ENCODE results near the gene GRAP.
A peak's percentile ranks its signal among the peaks of the same experiment; 100 is the strongest.

GRAP gene

DNA sequence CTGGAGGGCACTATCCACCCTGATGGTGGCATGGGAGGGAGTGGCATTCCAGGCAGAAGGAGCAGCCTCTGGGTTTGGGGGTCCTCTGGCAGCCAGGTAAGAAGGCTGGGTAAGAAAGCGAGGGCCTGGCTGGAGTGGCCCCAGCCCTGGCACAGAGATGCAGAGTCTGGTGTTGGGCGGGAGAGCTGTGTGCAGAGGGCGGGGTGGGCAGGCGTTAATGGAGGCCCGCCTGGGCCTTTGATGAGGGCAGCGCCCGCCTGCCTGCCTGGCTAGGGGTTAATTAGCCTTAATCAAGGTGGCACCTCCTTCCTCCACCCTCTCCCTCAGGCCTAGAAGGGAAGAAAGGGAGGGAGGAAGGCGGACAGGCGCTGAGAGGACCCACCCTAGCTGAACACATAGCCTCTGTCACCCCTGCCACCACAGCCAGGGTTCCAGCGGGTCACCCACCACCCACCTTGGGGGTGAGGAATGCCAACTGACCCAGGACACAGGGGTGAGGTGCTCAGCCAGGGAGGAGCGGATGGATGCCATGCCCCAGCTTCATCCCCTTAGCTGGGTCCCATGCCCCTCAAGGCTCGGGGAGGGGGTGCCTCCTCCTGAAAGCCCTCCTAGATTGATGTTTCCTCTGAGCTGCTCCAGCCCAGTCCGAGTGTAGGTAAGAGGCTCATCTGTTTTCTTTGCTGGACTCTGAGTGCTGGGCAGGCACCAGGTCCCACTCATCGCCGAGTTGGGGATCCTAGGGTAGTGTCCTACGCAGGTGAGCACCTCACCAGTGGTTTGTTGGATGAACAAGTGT is 28.8 kb downstream of the GRAP start:
- no peak for DNase-seq

GRCh38 chr17:19017401-19017800 is 29.4 kb downstream of the GRAP start:
- no peak for DNase-seq

DNA sequence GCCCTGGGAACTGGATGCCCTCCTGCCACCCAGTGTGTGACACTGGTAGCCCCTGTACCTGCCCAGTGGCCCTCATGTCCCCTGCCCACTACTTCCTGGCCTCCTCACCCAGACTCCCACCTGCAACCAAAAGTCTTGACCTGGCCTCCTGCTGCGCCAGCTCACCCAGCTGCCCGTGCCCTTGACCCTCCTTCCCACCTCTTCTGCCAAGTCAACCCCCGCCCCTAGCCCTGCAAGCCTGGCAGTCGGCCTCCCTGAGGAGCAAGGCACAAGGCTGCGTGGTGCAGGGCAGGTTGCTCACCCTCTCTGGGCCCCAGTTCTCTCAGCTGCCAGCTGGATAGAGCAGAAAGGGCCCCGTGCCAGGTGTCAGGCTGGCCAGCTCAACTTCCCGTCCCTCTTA is 29.9 kb downstream of the GRAP start:
- DNase-seq = no peak

DNA sequence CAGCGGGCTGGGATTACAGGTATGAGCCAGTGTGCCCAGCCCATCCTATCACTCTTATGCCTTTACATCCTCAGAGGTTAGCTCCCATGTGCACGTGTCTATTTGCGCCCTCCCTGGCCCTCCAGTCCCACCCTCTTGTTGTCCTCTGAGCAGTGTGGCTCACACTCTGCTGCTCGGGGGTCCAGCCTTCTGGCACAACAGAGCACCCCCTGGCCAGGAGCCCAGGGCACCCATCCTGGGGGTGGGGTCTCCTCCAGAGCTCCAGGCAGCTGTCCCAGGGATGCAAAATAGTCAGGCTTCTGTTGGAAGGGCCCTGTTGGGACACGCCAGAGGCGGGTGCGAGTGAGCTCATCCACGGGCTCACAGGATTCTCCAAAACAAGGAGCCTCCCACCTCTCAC is 30.5 kb downstream of the GRAP start:
- no peak for DNase-seq

GRCh38 chr17:19015428-19015827 is 31.3 kb downstream of the GRAP start:
- DNase-seq = no peak

DNA sequence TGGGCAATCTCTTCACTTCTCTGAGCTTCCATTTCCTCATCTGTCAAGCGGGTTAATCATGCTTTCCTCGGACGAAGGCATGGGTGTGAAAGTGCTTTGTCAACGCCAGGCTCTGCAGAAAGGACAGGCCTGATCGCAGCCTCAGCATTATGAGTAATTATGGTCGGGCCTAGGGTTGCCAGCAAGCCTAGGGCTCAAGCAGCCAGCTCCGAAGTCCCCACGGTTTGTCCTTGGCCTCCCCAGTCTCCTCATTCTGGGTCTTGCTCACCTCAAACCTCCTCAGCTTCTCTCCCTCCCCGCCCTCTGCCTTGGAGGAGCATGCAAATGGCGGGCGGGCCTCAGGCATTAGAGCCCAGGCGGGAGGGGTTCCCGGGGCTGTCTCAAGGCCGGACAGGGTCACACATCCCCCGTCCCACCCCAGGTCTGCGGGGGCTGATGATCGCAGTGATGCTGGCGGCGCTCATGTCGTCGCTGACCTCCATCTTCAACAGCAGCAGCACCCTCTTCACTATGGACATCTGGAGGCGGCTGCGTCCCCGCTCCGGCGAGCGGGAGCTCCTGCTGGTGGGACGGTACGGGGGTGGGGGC is 32.0 kb downstream of the GRAP start:
- DNase-seq = no peak

- no peak for DNase-seq
Measured at GRCh38 chr17:19013806-19014627, 32.7 kb downstream of the GRAP start.

- DNase-seq = no peak
Measured at GRCh38 chr17:19013226-19013625, 33.5 kb downstream of the GRAP start.

GRCh38 chr17:19012171-19013080 is 34.3 kb downstream of the GRAP start:
- no peak for DNase-seq

GRCh38 chr17:19011581-19011980 is 35.2 kb downstream of the GRAP start:
- no peak for DNase-seq

- DNase-seq = no peak
Measured at GRCh38 chr17:19010729-19011505, 35.8 kb downstream of the GRAP start.

- no peak for DNase-seq
Measured at GRCh38 chr17:19009970-19010369, 36.8 kb downstream of the GRAP start.

DNA sequence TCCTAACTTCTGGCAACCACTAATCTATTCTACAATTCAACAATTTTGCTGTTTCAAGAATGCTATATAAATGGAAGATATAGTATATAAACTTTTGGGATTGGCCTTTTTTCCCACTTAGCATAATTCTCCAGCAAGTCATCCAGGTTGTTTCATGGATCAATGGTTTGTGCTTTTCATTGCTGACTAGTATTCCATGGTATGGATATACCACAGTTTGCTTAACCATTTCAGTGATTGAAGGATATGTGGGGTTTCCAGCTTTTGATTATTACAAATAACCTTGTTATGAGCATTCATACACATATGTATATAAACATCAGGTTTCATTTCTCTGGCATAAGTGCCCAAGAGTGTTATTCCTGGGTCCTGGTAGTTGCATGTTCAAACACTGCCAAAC is 40.1 kb downstream of the GRAP start:
- no peak for DNase-seq

GRCh38 chr17:19005789-19006430 is 40.8 kb downstream of the GRAP start:
- DNase-seq = no peak

DNA sequence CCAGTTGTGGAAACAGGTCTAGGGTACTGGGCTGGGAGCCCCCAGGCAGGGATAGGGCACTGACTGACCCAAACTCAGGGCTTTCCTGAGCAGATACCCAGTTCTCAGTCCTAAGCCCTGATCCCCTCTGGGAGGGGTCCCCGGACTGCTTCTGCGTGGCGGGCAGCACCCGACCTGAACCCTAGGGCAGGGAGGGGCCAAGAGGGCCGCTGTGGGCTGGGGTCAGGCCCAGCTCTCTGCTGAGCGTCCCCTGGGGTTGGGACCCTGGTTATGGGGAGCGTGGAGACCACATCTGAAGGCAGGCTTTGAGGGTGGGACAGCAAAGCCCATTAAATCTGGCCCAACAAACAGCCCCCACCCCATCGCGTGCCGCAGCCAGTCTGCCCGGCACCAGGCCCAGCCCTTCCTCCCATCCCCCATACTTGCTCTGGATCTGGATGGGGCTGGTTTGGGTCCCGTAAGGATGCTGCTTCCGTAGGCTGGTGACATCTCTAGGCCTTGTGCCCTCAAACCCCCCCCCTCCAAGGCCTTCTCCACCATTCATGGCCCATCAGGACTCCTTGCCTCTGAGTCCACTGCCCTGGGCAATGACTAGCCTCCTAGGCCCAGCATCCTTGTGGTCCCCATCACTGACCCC is 41.5 kb downstream of the GRAP start:
- no peak for DNase-seq

GRCh38 chr17:19004421-19005136 is 42.2 kb downstream of the GRAP start, which contains the start of gene FAM83G:
Gene FAM83G, minus strand, starts transcription at chr17:19004764. Its CDS starts 723 bp downstream, at chr17:19004041.
- peak; percentile 50 for DNase-seq

GRCh38 chr17:19003543-19004420 is 43.0 kb downstream of the GRAP start:
- peak; percentile 9 for DNase-seq

GRCh38 chr17:19002805-19003542 is 43.8 kb downstream of the GRAP start:
- DNase-seq = no peak

Measured in suppressor macrophage treated with lipopolysaccharide for 4 hours (primary cell).